ENCODE measurements around the gene ADGRE2. TPM values are rescaled to one million over a fixed set of nuclear protein-coding genes. Genes with fewer than 3 reads are reported as not detected.
"Not testable (repeated sequence)": the region's sequence is repeated elsewhere in the genome, so short reads cannot be mapped to it uniquely, and the experiment has no call there.

The ADGRE2 gene
- 5.1 TPM for total RNA-seq

- not testable (repeated sequence) for DNase-seq (ENCODE audit: low spot score)
Measured at GRCh38 chr19:14778110-14778845, at the start of gene ADGRE2. TSS of gene ADGRE2 (minus strand) at chr19:14778560. CDS start at chr19:14776756, 1,804 bp downstream.

GRCh38 chr19:14826006-14826405 is 47.6 kb upstream of the ADGRE2 start:
- DNase-seq (ENCODE audit: low spot score), result no peak

GRCh38 chr19:14821937-14822336 is 43.6 kb upstream of the ADGRE2 start:
- no peak for DNase-seq (ENCODE audit: low spot score)

DNA sequence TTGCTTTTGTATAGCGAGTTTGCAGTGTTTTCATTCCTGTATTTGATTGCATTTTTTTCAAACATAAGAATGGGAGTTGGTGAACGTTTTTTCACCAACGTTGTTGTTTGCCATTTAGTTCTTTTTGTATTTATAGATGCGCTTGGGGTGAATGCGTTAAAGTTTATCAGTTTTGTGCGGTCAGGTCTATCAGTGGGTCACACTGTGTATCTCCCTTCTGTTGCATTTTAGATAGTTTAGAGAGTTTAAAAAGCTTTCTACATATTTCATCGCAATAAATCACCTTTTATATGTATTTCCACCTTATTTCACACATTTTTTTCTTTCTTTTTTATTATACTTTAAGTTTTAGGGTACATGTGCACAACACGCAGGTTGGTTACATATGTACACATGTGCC is 40.2 kb upstream of the ADGRE2 start:
- no peak for DNase-seq (ENCODE audit: low spot score)

DNA sequence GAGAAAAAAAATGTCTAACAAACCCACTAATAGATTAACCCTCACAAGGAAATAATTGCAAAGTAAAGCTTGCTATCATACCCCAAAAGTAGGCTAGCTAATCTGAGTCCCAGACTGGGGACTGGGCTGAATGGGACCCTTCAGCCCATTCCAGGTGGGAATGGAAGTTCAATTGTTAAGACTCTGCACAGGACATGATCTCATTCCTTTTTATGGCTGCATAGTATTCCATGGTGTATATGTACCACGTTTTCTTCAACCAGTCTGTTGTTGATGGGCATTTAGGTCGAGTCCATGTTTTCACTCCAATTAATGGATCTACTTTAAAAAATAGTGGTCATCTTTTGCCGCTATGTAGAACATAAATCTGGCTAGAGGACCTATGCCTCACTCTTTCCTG is 38.7 kb upstream of the ADGRE2 start:
- DNase-seq (ENCODE audit: low spot score), result no peak

- no peak for DNase-seq (ENCODE audit: low spot score)
Measured at GRCh38 chr19:14814982-14815652, 36.8 kb upstream of the ADGRE2 start.

- no peak for DNase-seq (ENCODE audit: low spot score)
Measured at GRCh38 chr19:14809272-14810057, 31.1 kb upstream of the ADGRE2 start.

- DNase-seq (ENCODE audit: low spot score), result no peak
Measured at GRCh38 chr19:14804765-14805164, 26.4 kb upstream of the ADGRE2 start.

DNA sequence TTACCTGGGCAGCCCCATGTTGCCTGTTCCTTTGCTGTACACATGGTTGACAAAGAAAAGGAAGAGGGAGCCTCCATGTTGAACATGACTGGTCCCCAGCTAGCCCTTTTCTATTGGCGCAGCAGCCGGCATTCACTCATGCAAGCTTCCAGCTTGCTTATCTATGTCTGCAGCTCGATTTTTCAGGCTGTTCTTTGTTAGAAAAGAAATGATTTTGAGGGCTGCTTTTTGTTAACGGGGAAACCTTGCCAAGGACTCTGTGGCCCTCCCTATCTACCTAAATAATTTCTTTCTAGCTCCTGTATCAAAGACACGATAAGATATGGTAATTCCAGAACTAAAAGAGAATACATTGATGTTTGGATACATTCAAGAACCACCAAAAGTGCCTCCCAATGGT is 20.4 kb upstream of the ADGRE2 start:
- no peak for DNase-seq (ENCODE audit: low spot score)

- no peak for DNase-seq (ENCODE audit: low spot score)
Measured at GRCh38 chr19:14796021-14796420, 17.7 kb upstream of the ADGRE2 start.

DNA sequence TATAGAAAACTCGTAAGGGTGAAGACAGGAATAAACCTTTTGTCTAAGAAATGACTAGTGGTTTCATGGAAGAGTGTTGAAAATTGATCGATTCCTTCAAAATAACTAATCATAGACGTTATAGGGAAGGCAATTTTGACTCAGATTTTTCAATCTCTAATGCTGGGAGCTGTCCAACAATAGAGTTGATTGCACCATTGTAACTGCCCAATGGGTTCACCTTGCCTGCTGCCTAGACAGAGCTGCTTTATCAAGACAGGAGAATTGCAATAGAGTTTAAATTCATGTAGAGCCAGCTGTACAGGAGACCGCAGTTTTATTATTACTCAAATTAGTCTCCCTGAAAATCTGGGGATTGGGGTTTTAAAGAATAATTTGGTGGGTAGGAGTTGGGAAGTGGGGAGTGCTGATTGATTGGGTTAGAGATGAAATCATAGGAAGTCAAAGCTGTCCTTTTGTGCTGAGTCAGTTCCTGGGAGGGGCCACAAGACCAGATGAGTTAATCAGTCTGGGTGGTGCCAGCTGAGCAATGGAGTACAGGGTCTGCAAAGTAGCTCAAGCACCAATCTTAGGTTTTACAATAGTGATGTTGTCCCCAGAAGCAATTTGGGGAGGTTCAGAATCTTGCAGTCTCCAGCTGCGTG is 16.8 kb upstream of the ADGRE2 start:
- no peak for DNase-seq (ENCODE audit: low spot score)

DNA sequence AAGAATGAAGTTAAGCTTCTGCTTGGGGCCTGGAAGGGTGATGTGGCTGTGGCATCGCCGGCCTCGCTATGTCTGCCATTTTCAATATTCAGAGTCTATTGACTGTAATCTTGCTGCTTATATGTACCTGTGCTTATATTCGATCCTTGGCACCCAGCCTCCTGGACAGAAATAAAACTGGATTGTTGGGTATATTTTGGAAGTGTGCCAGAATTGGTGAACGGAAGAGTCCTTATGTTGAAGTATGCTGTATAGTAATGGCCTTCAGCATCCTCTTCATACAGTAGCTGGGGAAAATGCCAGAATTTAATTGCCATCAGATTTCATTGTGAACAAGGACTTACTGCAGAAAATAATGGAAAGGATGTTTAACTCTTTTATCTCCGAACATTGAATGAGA is 13.9 kb upstream of the ADGRE2 start:
- not testable (repeated sequence) for DNase-seq (ENCODE audit: low spot score)

GRCh38 chr19:14786421-14786851 is 8.1 kb upstream of the ADGRE2 start:
- no peak for DNase-seq (ENCODE audit: low spot score)

GRCh38 chr19:14785102-14785793 is 6.9 kb upstream of the ADGRE2 start:
- peak; percentile 21 for DNase-seq (ENCODE audit: low spot score)

- peak; percentile 40 for DNase-seq (ENCODE audit: low spot score)
Measured at GRCh38 chr19:14784730-14785101, 6.4 kb upstream of the ADGRE2 start.

- DNase-seq (ENCODE audit: low spot score), result not testable (repeated sequence)
Measured at GRCh38 chr19:14783410-14783998, 5.1 kb upstream of the ADGRE2 start.

DNA sequence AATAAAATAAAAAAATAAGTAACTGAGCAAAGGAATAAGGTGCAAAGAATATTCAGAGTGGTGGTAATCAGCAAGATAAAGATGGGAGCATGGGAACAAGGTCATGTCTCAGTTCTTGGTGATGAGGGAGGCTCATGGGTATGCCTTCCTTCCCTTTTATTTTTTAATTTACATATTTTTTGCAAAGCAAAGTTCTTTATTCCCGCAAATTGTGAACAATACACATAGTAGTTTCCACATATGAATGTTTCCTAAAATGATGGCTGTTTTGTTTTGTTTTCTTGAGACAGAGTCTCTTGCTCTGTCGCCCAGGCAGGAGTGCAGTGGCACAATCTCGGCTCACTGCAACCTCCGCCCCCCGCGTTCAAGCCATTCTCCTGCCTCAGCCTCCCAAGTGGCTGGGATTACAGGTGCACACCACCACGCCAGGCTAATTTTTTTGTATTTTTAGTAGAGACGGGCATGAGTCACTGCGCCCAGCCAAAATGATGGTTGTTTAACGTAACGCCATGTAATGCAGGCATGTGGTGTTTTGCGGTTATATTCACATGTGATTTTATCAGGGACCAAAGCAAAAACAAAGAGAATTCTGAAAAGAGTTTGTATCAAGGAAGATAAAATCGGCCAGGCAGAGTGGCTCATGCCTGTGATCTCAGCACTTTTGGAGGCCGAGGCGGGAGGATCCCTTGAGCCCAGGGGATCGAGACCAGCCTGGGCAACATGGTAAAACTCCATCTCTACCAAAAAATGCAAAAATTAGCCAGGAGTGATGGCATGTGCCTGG is 4.5 kb upstream of the ADGRE2 start:
- no peak for DNase-seq (ENCODE audit: low spot score)

DNA sequence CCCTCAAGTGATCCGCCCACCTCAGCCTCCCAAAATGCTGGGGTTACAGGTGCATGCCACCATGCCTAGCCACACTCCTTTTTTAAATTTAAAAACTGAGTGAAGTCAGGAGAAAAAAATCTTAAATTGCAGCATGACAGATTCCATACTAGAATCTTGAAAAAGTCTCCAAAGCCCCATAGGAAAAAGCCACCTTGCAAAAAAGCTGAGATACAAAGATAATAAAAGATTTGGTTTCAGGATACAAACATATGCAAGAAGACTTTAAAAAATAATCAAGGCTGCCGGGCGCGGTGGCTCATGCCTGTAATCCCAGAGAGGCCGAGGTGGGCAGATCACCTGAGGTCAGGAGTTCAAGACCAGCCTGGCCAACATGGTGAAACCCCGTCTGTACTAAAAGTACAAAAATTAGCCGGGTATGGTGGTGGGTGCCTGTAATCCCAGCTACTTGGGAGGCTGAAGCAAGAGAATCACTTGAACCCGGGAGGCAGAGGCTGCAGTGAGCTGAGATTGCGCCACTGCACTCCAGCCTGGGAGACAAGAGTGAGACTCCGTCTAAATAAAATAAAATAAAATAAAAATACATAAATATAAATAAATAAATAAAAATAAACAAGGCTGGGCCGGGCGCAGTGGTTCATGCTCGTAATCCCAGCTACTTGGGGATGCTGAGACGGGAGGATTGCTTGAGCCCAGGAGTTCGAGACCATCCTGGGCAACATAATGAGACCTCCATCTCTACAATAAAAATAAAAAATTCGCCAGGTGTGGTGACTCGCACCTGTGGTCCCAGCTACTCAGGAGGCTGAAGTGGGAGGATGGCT is 3.6 kb upstream of the ADGRE2 start:
- DNase-seq (ENCODE audit: low spot score), result not testable (repeated sequence)

GRCh38 chr19:14780622-14781225 is 2.4 kb upstream of the ADGRE2 start:
- not testable (repeated sequence) for DNase-seq (ENCODE audit: low spot score)
